Measurements from ENCODE around the gene LRRC8E.
"Not testable (repeated sequence)": the region's sequence is repeated elsewhere in the genome, so short reads cannot be mapped to it uniquely, and the experiment has no call there.

Gene LRRC8E

GRCh38 chr19:7908742-7909461 lies 20.6 kb downstream of the LRRC8E start:
- DNase-seq (ENCODE audit: low spot score), result no peak

GRCh38 chr19:7909471-7910067 lies 21.3 kb downstream of the LRRC8E start:
- no peak for DNase-seq (ENCODE audit: low spot score)

- no peak for DNase-seq (ENCODE audit: low spot score)
These were observed 22.2 kb downstream of the LRRC8E start for GRCh38 chr19:7910321-7911161.

- no peak for DNase-seq (ENCODE audit: low spot score)
These were observed 23.3 kb downstream of the LRRC8E start for GRCh38 chr19:7911508-7912143.

- no peak for DNase-seq (ENCODE audit: low spot score)
These were observed 23.9 kb downstream of the LRRC8E start for GRCh38 chr19:7912144-7912696.

GRCh38 chr19:7912697-7913564 lies 24.6 kb downstream of the LRRC8E start:
- no peak for DNase-seq (ENCODE audit: low spot score)

- no peak for DNase-seq (ENCODE audit: low spot score)
These were observed 25.3 kb downstream of the LRRC8E start for GRCh38 chr19:7913652-7914051.

- no peak for DNase-seq (ENCODE audit: low spot score)
These were observed 25.8 kb downstream of the LRRC8E start for GRCh38 chr19:7914099-7914498.

GRCh38 chr19:7914598-7915045 lies 26.3 kb downstream of the LRRC8E start, which contains the start of gene TGFBR3L:
TGFBR3L (plus strand) TSS chr19:7914830.
- DNase-seq (ENCODE audit: low spot score), result no peak

GRCh38 chr19:7915250-7916102 lies 27.2 kb downstream of the LRRC8E start:
- no peak for DNase-seq (ENCODE audit: low spot score)

GRCh38 chr19:7916103-7916954 lies 28.0 kb downstream of the LRRC8E start:
- peak; percentile 63 for DNase-seq (ENCODE audit: low spot score)

- DNase-seq (ENCODE audit: low spot score), result no peak
These were observed 28.6 kb downstream of the LRRC8E start for GRCh38 chr19:7916955-7917266.

- DNase-seq (ENCODE audit: low spot score), result peak; percentile 83
These were observed 29.2 kb downstream of the LRRC8E start for GRCh38 chr19:7917267-7918061.

- not testable (repeated sequence) for DNase-seq (ENCODE audit: low spot score)
These were observed 29.8 kb downstream of the LRRC8E start for GRCh38 chr19:7918062-7918614.

GRCh38 chr19:7918615-7919421 lies 30.5 kb downstream of the LRRC8E start:
- DNase-seq (ENCODE audit: low spot score), result no peak

GRCh38 chr19:7919610-7920518 lies 31.6 kb downstream of the LRRC8E start, which contains the start of gene SNAPC2:
SNAPC2 (plus strand) TSS chr19:7920338; CDS start chr19:7920367, 29 bp downstream.
- peak; percentile 93 for DNase-seq (ENCODE audit: low spot score)
